ES-I3 (cell line): Measurements from ENCODE around the gene MARCKSL1.
A peak's percentile ranks its signal among the peaks of the same experiment; 100 is the strongest.

ENCODE experiments used
- H3K36me3 ChIP-seq: 2 replicates; pipeline ENCODE4 v1.6.1; 2013; ENCODE audit warnings: mild to moderate bottlenecking, low read length, control low read depth, moderate library complexity; ENCODE audit not compliant: insufficient read depth
- H3K4me1 ChIP-seq: 2 replicates; pipeline ENCODE4 v1.6.1; 2013; ENCODE audit warnings: mild to moderate bottlenecking, control low read depth, low read length; ENCODE audit not compliant: insufficient read depth
- H3K9ac ChIP-seq: 2 replicates; pipeline ENCODE4 v1.6.1; 2013; ENCODE audit warnings: low read depth, mild to moderate bottlenecking, low read length, moderate library complexity
- H3K9me3 ChIP-seq: 2 replicates; pipeline ENCODE4 v1.6.1; 2013; ENCODE audit warnings: mild to moderate bottlenecking, low read length, moderate library complexity; ENCODE audit not compliant: control insufficient read depth, insufficient read depth

The MARCKSL1 gene, protein sequence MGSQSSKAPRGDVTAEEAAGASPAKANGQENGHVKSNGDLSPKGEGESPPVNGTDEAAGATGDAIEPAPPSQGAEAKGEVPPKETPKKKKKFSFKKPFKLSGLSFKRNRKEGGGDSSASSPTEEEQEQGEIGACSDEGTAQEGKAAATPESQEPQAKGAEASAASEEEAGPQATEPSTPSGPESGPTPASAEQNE

GRCh38 chr1:32335790-32336590 lies at the start of gene MARCKSL1:
TSS of gene MARCKSL1 (minus strand) at chr1:32336233. CDS start at chr1:32336033, 200 bp downstream.
- Histone ChIP-seq H3K4me1 (peaks cover 22% of the 10 kb centered on the region; the same call in 1 of the 2 replicates), H3K9ac (peak within 1 kb of the TSS; percentile 87), H3K36me3 (peaks cover 3% of the 10 kb centered on the region; the same call in 1 of the 2 replicates), H3K9me3 (no peaks in the 10 kb centered on the region)

DNA sequence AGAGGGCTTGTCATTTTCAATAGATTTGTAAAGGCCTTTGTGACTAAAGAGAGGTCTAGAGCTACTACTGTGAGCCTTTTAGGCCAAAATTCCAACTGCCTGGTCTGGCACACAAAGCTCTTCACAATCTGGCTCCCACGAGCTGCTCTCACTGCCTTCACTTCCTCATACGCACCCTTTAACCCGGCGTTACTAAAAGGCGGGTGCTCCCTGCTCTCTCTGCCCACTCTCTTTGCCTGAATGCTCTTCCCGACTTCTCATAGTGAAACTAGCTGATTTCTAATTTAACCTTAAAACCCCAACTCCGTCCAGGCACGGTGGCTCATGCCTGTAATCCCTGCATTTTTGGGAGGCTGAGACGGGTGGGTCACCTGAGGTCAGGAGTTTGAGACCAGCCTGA lies 44.0 kb upstream of the MARCKSL1 start:
- no peaks in the 10 kb centered on the region for H3K9me3 ChIP-seq
- peaks cover 36% of the 10 kb centered on the region for H3K36me3 ChIP-seq
- H3K9ac ChIP-seq, result no peak overlapping the region
- H3K4me1 ChIP-seq, result no peaks in the 10 kb centered on the region

GRCh38 chr1:32377541-32378220 lies 41.6 kb upstream of the MARCKSL1 start:
- Histone ChIP-seq H3K4me1 (no peaks in the 10 kb centered on the region), H3K36me3 (peaks cover 43% of the 10 kb centered on the region), H3K9ac (no peak overlapping the region), H3K9me3 (no peaks in the 10 kb centered on the region)

DNA sequence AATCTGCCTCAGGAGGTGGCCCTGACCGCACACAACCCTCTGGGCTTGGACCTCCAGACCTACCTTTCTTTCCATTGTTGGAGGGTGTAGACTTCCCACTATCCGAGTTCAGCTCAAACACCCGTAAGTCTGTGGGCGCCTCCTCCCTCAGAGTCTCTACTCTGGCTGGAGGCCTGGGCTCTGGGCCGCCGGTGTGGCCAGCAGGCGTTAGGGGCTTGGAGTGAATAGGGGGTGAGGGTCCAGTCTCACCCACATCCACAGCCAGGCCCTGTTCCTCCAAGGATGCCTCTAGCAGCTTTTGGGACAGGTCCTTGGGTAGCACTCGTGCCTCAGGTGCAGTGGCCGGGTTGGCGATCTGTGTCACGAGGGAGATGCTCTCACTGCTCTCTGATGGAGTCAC lies 40.2 kb upstream of the MARCKSL1 start:
- Histone ChIP-seq H3K4me1 (no peaks in the 10 kb centered on the region), H3K9me3 (no peaks in the 10 kb centered on the region), H3K9ac (no peak overlapping the region), H3K36me3 (peaks cover 34% of the 10 kb centered on the region)

- peaks cover 30% of the 10 kb centered on the region for H3K36me3 ChIP-seq
- H3K9ac ChIP-seq, result no peak overlapping the region
- H3K4me1 ChIP-seq, result no peaks in the 10 kb centered on the region
- no peaks in the 10 kb centered on the region for H3K9me3 ChIP-seq
Measured at GRCh38 chr1:32373996-32374592, 38.1 kb upstream of the MARCKSL1 start.

- peaks cover 32% of the 10 kb centered on the region for H3K36me3 ChIP-seq
- no peaks in the 10 kb centered on the region for H3K4me1 ChIP-seq
- H3K9me3 ChIP-seq, result no peaks in the 10 kb centered on the region
- H3K9ac ChIP-seq, result no peak overlapping the region
Measured at GRCh38 chr1:32372149-32372756, 36.2 kb upstream of the MARCKSL1 start.

GRCh38 chr1:32367912-32368635 lies 32.0 kb upstream of the MARCKSL1 start:
- Histone ChIP-seq H3K9me3 (no peaks in the 10 kb centered on the region), H3K36me3 (peaks cover 14% of the 10 kb centered on the region), H3K4me1 (no peaks in the 10 kb centered on the region), H3K9ac (no peak overlapping the region)

- H3K36me3 ChIP-seq, result peaks cover 12% of the 10 kb centered on the region
- no peaks in the 10 kb centered on the region; the same call in 1 of the 2 replicates for H3K4me1 ChIP-seq
- no peaks in the 10 kb centered on the region for H3K9me3 ChIP-seq
- H3K9ac ChIP-seq, result no peak overlapping the region
Measured at GRCh38 chr1:32365445-32365844, 29.4 kb upstream of the MARCKSL1 start.

DNA sequence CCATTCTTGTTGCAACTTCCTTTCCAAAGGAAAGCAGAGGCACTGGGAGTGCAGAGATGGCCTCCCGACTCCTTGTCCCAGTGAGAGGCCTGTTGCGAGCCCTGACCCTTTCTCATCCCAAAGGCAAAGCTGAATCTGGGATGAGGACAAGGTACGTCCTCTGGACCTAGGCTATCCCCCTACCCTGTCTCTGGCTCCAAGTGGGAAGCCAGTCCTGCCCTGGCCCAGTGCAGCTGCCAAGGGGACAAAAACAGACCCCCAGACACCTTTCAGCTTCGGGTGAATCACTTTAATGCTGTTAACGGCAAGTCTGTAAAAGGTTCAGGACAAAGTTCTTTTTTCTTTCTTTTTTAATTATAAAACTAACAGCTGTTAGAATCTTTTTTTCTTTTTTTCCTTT lies 28.8 kb upstream of the MARCKSL1 start:
- Histone ChIP-seq H3K4me1 (no peaks in the 10 kb centered on the region; the same call in 1 of the 2 replicates), H3K36me3 (peaks cover 12% of the 10 kb centered on the region), H3K9me3 (no peaks in the 10 kb centered on the region), H3K9ac (no peak overlapping the region)

- Histone ChIP-seq H3K4me1 (no peaks in the 10 kb centered on the region; the same call in 1 of the 2 replicates), H3K36me3 (peaks cover 12% of the 10 kb centered on the region), H3K9ac (no peak overlapping the region), H3K9me3 (no peaks in the 10 kb centered on the region; the same call in 1 of the 2 replicates)
Measured at GRCh38 chr1:32363713-32364112, 27.7 kb upstream of the MARCKSL1 start.

DNA sequence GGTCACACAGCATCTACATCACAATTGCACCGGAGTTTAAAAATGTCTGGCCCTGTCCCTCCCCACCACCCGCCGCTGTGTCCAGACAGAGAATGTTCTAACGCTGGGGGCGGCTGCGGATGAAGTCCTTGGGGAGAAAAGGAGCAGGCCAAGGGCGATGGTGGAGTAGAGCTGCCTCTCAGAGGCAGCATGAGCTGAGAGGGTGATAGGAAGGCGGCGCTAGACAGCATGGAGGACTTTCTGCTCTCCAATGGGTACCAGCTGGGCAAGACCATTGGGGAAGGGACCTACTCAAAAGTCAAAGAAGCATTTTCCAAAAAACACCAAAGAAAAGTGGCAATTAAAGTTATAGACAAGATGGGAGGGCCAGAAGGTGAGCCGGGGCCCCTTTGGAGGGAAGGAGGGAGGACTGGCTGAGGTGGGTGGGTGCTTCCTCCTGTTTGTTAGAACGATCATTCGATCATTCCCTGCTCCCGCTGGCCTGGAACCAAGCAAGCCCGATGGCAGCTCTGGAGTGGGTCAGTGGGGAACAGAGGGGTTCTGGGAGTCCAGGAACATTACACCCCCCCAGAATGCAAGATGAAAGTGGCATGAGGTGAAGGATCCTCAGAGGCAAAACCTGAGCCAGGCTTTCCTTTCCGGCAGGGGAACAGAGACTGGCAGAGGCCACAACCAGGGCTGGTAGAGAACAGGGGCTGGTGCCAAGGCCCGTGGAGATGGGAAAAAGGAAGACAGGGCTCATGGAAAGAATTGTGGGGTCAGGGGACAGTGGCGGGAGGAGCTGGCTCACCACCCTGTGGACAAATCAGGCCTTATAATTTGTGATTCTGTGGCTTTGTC lies 26.7 kb upstream of the MARCKSL1 start, which contains the start of the genes FAM229A and TSSK3:
TSS of gene FAM229A (minus strand) at position 12 of the 840 bp plus-strand sequence. CDS start 394 bp downstream, outside the sequence.
TSS of gene TSSK3 (plus strand) at position 66 of the 840 bp plus-strand sequence. CDS start at position 229, 163 bp downstream.
- no peaks in the 10 kb centered on the region; the same call in 1 of the 2 replicates for H3K4me1 ChIP-seq
- H3K9me3 ChIP-seq, result no peaks in the 10 kb centered on the region; the same call in 1 of the 2 replicates
- H3K9ac ChIP-seq, result peak within 1 kb of the TSS; percentile 52
- H3K36me3 ChIP-seq, result peaks cover 4% of the 10 kb centered on the region; the same call in 1 of the 2 replicates

DNA sequence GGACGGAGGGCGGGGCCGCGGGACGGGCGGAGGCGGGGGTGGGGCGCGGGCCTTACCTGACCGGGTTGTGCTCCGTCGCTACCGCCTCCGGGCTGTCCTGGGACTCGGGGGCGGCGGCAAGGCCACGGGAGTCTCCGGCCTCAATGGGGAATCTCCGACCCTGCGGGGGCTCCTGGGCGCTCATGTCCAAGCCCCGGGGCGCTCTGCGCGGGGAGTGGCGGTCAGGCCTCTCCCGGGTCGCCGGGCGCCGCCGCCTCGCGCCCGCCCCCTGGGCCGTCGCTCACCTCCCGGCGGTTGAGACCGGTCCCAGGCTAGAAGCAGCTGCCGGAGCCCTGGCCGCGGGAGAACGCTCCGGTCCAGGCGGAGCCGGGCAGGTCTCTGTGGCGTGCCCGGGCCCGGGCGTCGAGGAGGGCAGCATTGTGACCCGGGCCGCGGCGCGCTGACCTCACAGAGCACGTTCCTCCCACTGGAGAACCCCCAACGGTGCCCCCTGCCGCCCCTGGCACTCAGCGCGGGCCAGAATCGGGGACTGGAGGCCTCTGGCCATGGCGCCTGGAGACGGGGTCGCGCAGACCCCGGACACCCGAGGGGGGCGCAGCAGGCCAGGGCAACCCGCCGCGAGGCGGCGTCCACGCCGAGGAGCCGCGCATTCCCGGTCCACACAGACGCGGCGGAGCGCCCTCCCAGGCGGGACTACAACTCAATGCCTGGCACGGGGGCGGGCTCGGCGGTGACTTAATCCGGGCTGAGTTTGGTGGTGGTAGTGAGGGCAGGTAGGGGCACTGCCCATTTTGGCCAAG lies 25.8 kb upstream of the MARCKSL1 start:
- H3K9me3 ChIP-seq, result no peaks in the 10 kb centered on the region; the same call in 1 of the 2 replicates
- H3K9ac ChIP-seq, result peak overlapping the region; percentile 52
- no peaks in the 10 kb centered on the region for H3K36me3 ChIP-seq
- no peaks in the 10 kb centered on the region; the same call in 1 of the 2 replicates for H3K4me1 ChIP-seq
